Measurements from ENCODE around the gene GSTM4.

The GSTM4 gene

DNA sequence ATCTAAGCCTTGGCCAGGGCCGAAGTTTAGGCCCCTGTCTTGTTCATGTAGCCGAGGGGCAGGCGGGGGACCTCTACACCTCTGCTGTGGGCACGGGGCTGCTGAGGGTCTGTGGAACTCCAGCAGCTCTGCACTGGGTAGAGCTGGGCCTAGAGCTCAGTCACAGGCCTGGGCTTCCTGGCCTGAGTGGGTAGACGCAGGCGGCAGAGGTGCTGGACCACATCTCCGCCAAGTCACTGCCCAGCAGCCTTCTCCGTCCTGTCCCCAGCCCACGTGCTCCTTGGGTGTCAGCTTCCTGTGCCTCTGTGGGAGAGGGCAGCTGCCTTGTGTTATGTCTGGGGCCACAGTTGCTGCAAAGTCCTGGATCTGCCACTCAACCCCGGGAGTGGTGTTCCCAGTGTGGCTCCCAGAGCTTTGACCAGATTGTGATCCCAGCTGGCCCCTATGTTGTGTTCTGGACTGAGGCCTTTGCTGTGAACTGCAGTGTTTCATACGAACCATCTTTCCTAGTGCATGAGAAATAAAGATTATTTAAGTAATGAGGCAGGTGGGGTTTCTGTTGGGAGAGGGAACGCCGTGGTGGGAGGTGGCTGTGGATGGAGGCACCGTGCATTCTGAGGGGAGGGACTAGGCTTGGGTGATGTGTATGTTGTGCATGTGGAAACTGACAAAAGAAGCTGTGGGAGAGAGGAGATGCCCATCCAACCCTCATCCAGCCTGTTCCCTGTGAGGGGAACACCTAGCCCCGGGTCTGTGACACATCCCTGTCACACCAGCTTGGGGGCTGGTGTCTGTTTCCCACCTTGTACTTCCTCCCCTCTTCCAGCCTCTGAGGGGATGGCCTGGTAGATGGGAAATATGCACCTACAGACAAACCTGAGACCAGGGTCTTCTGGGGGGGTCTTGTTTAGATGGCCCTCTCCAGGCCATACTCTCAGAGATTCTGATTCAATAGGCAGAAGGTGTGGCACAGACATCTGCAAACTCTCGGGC lies 24.1 kb upstream of the GSTM4 start:
- H3K4me1 ChIP-seq (ENCODE audit: control insufficient read depth, low read depth, low read length), result peaks cover 5% of the 10 kb centered on the region
- no peak for DNase-seq
- no peak overlapping the region for H2BK5ac ChIP-seq (ENCODE audit: low read length)
- H3K18ac ChIP-seq (ENCODE audit: low read length), result no peak overlapping the region
- H2BK120ac ChIP-seq (ENCODE audit: low read depth, low read length), result no peak overlapping the region
- H3K36me3 ChIP-seq (ENCODE audit: control insufficient read depth, insufficient read depth, low read length), result peaks cover 6% of the 10 kb centered on the region
- no peaks in the 10 kb centered on the region for H3K79me2 ChIP-seq (ENCODE audit: control insufficient read depth, insufficient read depth, low read length)
- H3K4ac ChIP-seq (ENCODE audit: low read depth, low read length), result no peak overlapping the region
- H4K5ac ChIP-seq (ENCODE audit: low read length), result no peak overlapping the region
- H3K4me2 ChIP-seq (ENCODE audit: low read length), result no peak overlapping the region
- no peak overlapping the region for H3K56ac ChIP-seq (ENCODE audit: low read length)
- no peaks in the 10 kb centered on the region for H3K79me1 ChIP-seq (ENCODE audit: low read length)
- no peak overlapping the region for H3K4me3 ChIP-seq (ENCODE audit: low read length)
- H3K27ac ChIP-seq (ENCODE audit: low read depth, low read length), result no peak overlapping the region
- no peaks in the 10 kb centered on the region for H3K27me3 ChIP-seq (ENCODE audit: insufficient read depth, low read length, poor library complexity)
- H3K9ac ChIP-seq (ENCODE audit: low read length), result no peak overlapping the region
- H4K8ac ChIP-seq (ENCODE audit: low read depth, low read length), result no peak overlapping the region
- no peak overlapping the region for H2BK15ac ChIP-seq (replicated peaks; ENCODE audit: low read depth)
- no peak overlapping the region for H2AK5ac ChIP-seq (ENCODE audit: low read length)
- H3K23ac ChIP-seq (ENCODE audit: low read length), result no peak overlapping the region
- no CpG with 5 or more reads among the region's 16 CpGs for WGBS (ENCODE audit: extremely low coverage, insufficient coverage, low lambda C conversion rate)

DNA sequence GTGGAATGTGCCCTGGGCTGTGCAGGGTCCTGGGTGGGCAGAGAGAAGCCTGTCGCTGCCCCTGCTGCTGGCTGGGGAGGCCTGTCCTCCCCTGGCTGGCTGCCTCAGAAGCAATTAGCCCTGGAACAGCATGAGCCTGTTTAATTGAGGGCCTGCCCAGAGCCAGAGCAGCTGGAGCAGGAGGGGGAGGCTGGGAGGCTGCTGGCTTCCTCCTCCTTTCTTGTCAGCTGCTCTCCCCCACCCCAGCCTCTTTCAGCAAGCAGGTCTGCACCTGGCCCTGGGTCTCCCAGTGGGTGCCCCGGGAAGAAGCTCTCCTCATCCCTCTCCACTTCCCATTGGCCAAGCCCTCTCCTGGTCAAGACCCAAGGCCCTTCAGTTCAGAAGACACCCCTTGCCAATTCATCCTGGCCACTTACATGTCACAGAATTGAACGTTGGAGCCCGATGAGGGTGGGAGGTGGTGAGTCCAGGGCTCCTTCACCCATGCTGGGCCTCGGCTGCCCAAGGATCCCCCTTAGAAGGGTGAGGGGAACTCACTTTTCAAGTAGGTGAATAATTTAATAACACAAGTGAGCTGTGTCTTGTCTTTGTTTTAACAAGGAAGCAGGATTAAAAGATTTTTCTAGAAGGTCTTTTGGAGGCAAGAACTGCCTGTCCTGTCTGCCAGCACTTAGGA lies 23.1 kb upstream of the GSTM4 start:
- H3K4me1 ChIP-seq (ENCODE audit: control insufficient read depth, low read depth, low read length), result peaks cover 5% of the 10 kb centered on the region
- no peaks in the 10 kb centered on the region for H3K79me1 ChIP-seq (ENCODE audit: low read length)
- H3K36me3 ChIP-seq (ENCODE audit: control insufficient read depth, insufficient read depth, low read length), result peaks cover 6% of the 10 kb centered on the region
- H2AK5ac ChIP-seq (ENCODE audit: low read length), result no peak overlapping the region
- H3K27ac ChIP-seq (ENCODE audit: low read depth, low read length), result no peak overlapping the region
- H2BK15ac ChIP-seq (replicated peaks; ENCODE audit: low read depth), result no peak overlapping the region
- no CpG with 5 or more reads among the region's 5 CpGs for WGBS (ENCODE audit: extremely low coverage, insufficient coverage, low lambda C conversion rate)
- H3K27me3 ChIP-seq (ENCODE audit: insufficient read depth, low read length, poor library complexity), result no peaks in the 10 kb centered on the region
- no peak overlapping the region for H3K4me2 ChIP-seq (ENCODE audit: low read length)
- no peak overlapping the region for H3K9ac ChIP-seq (ENCODE audit: low read length)
- H3K18ac ChIP-seq (ENCODE audit: low read length), result no peak overlapping the region
- H4K5ac ChIP-seq (ENCODE audit: low read length), result no peak overlapping the region
- H3K23ac ChIP-seq (ENCODE audit: low read length), result no peak overlapping the region
- H3K79me2 ChIP-seq (ENCODE audit: control insufficient read depth, insufficient read depth, low read length), result no peaks in the 10 kb centered on the region
- H2BK5ac ChIP-seq (ENCODE audit: low read length), result no peak overlapping the region
- H3K56ac ChIP-seq (ENCODE audit: low read length), result no peak overlapping the region
- no peak for DNase-seq
- no peak overlapping the region for H3K4ac ChIP-seq (ENCODE audit: low read depth, low read length)
- H3K4me3 ChIP-seq (ENCODE audit: low read length), result no peak overlapping the region
- H2BK120ac ChIP-seq (ENCODE audit: low read depth, low read length), result no peak overlapping the region
- no peak overlapping the region for H4K8ac ChIP-seq (ENCODE audit: low read depth, low read length)

DNA sequence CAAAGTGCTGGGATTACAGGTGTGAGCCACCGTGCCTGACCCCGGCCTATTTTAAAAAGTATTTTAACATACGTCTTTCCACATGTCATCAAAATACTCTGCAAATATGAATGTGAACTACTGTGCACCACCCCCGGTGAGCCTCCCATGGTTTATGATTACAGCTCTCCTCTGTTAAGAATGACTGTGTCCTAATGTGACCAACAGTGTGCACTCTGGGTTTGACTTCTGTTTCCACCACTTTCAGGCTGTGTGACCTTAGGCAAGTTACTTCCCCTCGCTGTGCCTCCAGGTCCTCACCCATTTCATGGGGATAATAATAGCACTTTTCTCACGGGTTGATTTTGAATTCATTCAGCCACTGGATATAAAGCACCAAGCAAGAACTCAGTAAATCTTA lies 21.6 kb upstream of the GSTM4 start:
- H3K36me3 ChIP-seq (ENCODE audit: control insufficient read depth, insufficient read depth, low read length), result peaks cover 2% of the 10 kb centered on the region
- no peak overlapping the region for H3K9ac ChIP-seq (ENCODE audit: low read length)
- no peak overlapping the region for H2BK15ac ChIP-seq (replicated peaks; ENCODE audit: low read depth)
- no peaks in the 10 kb centered on the region for H3K79me1 ChIP-seq (ENCODE audit: low read length)
- H3K18ac ChIP-seq (ENCODE audit: low read length), result no peak overlapping the region
- H2AK5ac ChIP-seq (ENCODE audit: low read length), result no peak overlapping the region
- no peaks in the 10 kb centered on the region for H3K79me2 ChIP-seq (ENCODE audit: control insufficient read depth, insufficient read depth, low read length)
- H3K4me2 ChIP-seq (ENCODE audit: low read length), result no peak overlapping the region
- H3K27ac ChIP-seq (ENCODE audit: low read depth, low read length), result no peak overlapping the region
- no peak overlapping the region for H2BK5ac ChIP-seq (ENCODE audit: low read length)
- no peak overlapping the region for H4K8ac ChIP-seq (ENCODE audit: low read depth, low read length)
- no peak for DNase-seq
- H3K4ac ChIP-seq (ENCODE audit: low read depth, low read length), result no peak overlapping the region
- no peak overlapping the region for H3K23ac ChIP-seq (ENCODE audit: low read length)
- no peaks in the 10 kb centered on the region for H3K27me3 ChIP-seq (ENCODE audit: insufficient read depth, low read length, poor library complexity)
- H3K56ac ChIP-seq (ENCODE audit: low read length), result no peak overlapping the region
- no peak overlapping the region for H4K5ac ChIP-seq (ENCODE audit: low read length)
- peaks cover 5% of the 10 kb centered on the region for H3K4me1 ChIP-seq (ENCODE audit: control insufficient read depth, low read depth, low read length)
- H3K4me3 ChIP-seq (ENCODE audit: low read length), result no peak overlapping the region
- no CpG with 5 or more reads among the region's 6 CpGs for WGBS (ENCODE audit: extremely low coverage, insufficient coverage, low lambda C conversion rate)
- H2BK120ac ChIP-seq (ENCODE audit: low read depth, low read length), result no peak overlapping the region

DNA sequence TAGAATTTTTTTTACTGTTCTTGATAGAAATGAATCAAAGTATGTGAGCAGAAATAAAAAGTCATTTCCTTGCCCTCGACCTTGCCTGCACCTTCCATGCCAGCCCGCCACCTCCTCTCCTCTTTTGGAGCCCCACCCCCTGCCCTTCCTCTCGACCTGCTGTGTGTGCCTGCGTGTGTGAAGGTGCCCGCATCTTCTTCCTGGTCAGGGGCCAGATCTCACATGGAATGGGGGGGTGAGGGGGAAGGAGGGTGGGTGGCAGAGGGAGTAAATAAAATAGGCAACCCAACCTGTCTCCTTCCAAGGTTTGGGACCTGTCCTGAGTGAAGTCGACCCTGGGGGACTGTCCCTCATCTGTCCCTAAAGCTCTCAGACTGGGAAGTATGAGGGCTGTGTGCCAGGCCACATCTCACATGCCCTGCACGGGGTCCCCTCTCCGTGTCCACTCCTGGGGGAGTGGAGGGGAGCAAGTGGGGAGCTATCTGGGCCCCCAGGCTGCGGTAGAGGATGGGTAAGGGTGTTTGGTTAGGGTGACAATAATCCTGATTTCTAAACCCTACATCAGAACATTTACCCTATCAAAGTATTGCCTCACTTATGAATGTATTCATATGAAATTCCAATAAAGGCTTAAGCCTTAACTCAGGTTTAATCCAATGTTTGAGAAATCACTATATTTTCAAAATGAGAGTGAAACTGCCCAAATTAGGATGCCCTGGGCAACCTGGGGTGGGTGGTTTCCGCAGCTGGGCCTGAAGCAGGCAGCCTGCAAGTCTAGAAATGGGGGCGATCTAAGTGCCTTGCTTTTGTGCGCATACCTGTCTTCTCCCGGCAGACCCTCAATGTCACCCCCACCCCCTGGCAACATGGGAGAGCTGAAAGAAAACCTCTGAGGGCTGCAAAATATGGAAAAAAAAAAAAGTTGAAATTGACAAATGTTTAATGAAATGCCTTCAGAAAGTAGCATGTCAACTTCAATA lies 20.8 kb upstream of the GSTM4 start:
- no peak overlapping the region for H3K27ac ChIP-seq (ENCODE audit: low read depth, low read length)
- no peak overlapping the region for H3K4me3 ChIP-seq (ENCODE audit: low read length)
- no peak overlapping the region for H2BK120ac ChIP-seq (ENCODE audit: low read depth, low read length)
- H3K23ac ChIP-seq (ENCODE audit: low read length), result no peak overlapping the region
- H3K4ac ChIP-seq (ENCODE audit: low read depth, low read length), result no peak overlapping the region
- no peak overlapping the region for H2AK5ac ChIP-seq (ENCODE audit: low read length)
- no peak overlapping the region for H3K9ac ChIP-seq (ENCODE audit: low read length)
- no peak overlapping the region for H4K5ac ChIP-seq (ENCODE audit: low read length)
- H3K18ac ChIP-seq (ENCODE audit: low read length), result no peak overlapping the region
- no peak overlapping the region for H4K8ac ChIP-seq (ENCODE audit: low read depth, low read length)
- no peak for DNase-seq
- no peak overlapping the region for H2BK15ac ChIP-seq (replicated peaks; ENCODE audit: low read depth)
- no peak overlapping the region for H3K56ac ChIP-seq (ENCODE audit: low read length)
- no peaks in the 10 kb centered on the region for H3K27me3 ChIP-seq (ENCODE audit: insufficient read depth, low read length, poor library complexity)
- H3K4me2 ChIP-seq (ENCODE audit: low read length), result no peak overlapping the region
- peaks cover 2% of the 10 kb centered on the region for H3K36me3 ChIP-seq (ENCODE audit: control insufficient read depth, insufficient read depth, low read length)
- H3K79me2 ChIP-seq (ENCODE audit: control insufficient read depth, insufficient read depth, low read length), result no peaks in the 10 kb centered on the region
- peaks cover 5% of the 10 kb centered on the region for H3K4me1 ChIP-seq (ENCODE audit: control insufficient read depth, low read depth, low read length)
- H2BK5ac ChIP-seq (ENCODE audit: low read length), result no peak overlapping the region
- no CpG with 5 or more reads among the region's 13 CpGs for WGBS (ENCODE audit: extremely low coverage, insufficient coverage, low lambda C conversion rate)
- no peaks in the 10 kb centered on the region for H3K79me1 ChIP-seq (ENCODE audit: low read length)

DNA sequence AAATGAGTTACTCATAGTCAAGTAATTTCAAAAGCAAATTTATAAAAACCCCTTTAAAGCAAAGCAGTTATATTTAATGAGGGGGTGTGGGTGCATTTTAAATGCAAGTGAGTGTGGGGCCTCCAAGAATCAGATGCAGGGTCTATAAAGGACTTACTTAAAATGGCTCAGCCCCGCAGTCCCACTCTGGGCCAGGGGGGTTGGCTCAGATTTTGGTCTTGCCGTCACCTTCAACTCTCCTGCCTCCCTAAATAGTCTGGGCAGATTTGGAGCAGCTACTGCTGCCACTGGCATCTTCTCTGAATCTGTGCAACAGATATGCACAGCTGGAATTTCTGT lies 20.1 kb upstream of the GSTM4 start:
- Histone ChIP-seq H4K5ac (ENCODE audit: low read length) (no peak overlapping the region), H3K4ac (ENCODE audit: low read depth, low read length) (no peak overlapping the region), H3K79me1 (ENCODE audit: low read length) (no peaks in the 10 kb centered on the region), H3K27ac (ENCODE audit: low read depth, low read length) (peak overlapping the region; percentile 14), H2BK5ac (ENCODE audit: low read length) (no peak overlapping the region), H3K79me2 (ENCODE audit: control insufficient read depth, insufficient read depth, low read length) (no peaks in the 10 kb centered on the region), H3K36me3 (ENCODE audit: control insufficient read depth, insufficient read depth, low read length) (peaks cover 2% of the 10 kb centered on the region), H2BK120ac (ENCODE audit: low read depth, low read length) (no peak overlapping the region), H3K23ac (ENCODE audit: low read length) (no peak overlapping the region), H4K8ac (ENCODE audit: low read depth, low read length) (no peak overlapping the region), H2BK15ac (replicated peaks; ENCODE audit: low read depth) (no peak overlapping the region), H3K56ac (ENCODE audit: low read length) (no peak overlapping the region), H3K18ac (ENCODE audit: low read length) (no peak overlapping the region), H2AK5ac (ENCODE audit: low read length) (no peak overlapping the region), H3K4me2 (ENCODE audit: low read length) (no peak overlapping the region), H3K27me3 (ENCODE audit: insufficient read depth, low read length, poor library complexity) (no peaks in the 10 kb centered on the region), H3K4me3 (ENCODE audit: low read length) (no peak overlapping the region), H3K9ac (ENCODE audit: low read length) (no peak overlapping the region), H3K4me1 (ENCODE audit: control insufficient read depth, low read depth, low read length) (peaks cover 5% of the 10 kb centered on the region)
- no CpG with 5 or more reads among the region's 2 CpGs for WGBS (ENCODE audit: extremely low coverage, insufficient coverage, low lambda C conversion rate)
- DNase-seq, result no peak

Measured in mesendoderm (in vitro differentiated cells).